Endodermal cell (in vitro differentiated cells): ENCODE data around the gene KCNMA1. TPM values are rescaled to one million over a fixed set of nuclear protein-coding genes. Genes with fewer than 3 reads are reported as not detected.

ENCODE experiments used
- DNase-seq: peaks from one replicate; pipeline ENCODE4 v3.0.0-alpha.2; 2017
- H3K27ac ChIP-seq: 2 replicates; pipeline ENCODE4 v1.5.1; 2013; ENCODE audit warnings: mild to moderate bottlenecking, low read depth, low read length, moderate library complexity
- H3K27me3 ChIP-seq: 2 replicates; pipeline ENCODE4 v1.6.1; 2013; ENCODE audit warnings: mild to moderate bottlenecking, low read length, moderate library complexity; ENCODE audit not compliant: insufficient read depth, control insufficient read depth, poor library complexity, severe bottlenecking
- H3K36me3 ChIP-seq: 2 replicates; pipeline ENCODE4 v1.7.0; 2013; ENCODE audit warnings: mild to moderate bottlenecking, low read length, moderate library complexity; ENCODE audit not compliant: control insufficient read depth, insufficient read depth
- H3K4me1 ChIP-seq: one replicate; pipeline ENCODE4 v1.7.0; 2013; ENCODE audit warnings: low read length; ENCODE audit not compliant: control insufficient read depth, insufficient read depth
- H3K4me3 ChIP-seq: 2 replicates; pipeline ENCODE4 v1.5.1; 2013; ENCODE audit warnings: mild to moderate bottlenecking, low read length, moderate library complexity
- H3K9ac ChIP-seq: 2 replicates; pipeline ENCODE4 v1.6.1; 2013; ENCODE audit warnings: mild to moderate bottlenecking, low read length, moderate library complexity; ENCODE audit not compliant: poor library complexity, severe bottlenecking; ENCODE audit errors: extremely low read depth
- H3K9me3 ChIP-seq: 2 replicates; pipeline ENCODE4 v1.6.1; 2013; ENCODE audit warnings: mild to moderate bottlenecking, low read length, moderate library complexity; ENCODE audit not compliant: control insufficient read depth
- H3K27ac Mint-ChIP-seq: 2 replicates; pipeline ENCODE4 v1.8.0; 2020; ENCODE audit warnings: mixed read lengths
- H3K27me3 Mint-ChIP-seq: 2 replicates; pipeline ENCODE4 v1.8.0; 2021; ENCODE audit warnings: mild to moderate bottlenecking, mixed read lengths; ENCODE audit not compliant: insufficient read depth
- H3K36me3 Mint-ChIP-seq: 2 replicates; pipeline ENCODE4 v1.8.0; 2020; ENCODE audit warnings: low read depth, mixed read lengths
- H3K4me1 Mint-ChIP-seq: 2 replicates; pipeline ENCODE4 v1.8.0; 2020; ENCODE audit warnings: mixed read lengths
- H3K4me3 Mint-ChIP-seq: 2 replicates; pipeline ENCODE4 v1.8.0; 2020; ENCODE audit warnings: mild to moderate bottlenecking, moderate library complexity, mixed read lengths
- H3K9me3 Mint-ChIP-seq: 2 replicates; pipeline ENCODE4 v1.8.0; 2020; ENCODE audit warnings: mild to moderate bottlenecking, mixed read lengths
- CTCF ChIP-seq: fragments of 200-600 bp; sonication (generic); conservative IDR thresholded peaks from 2 replicates; pipeline ENCODE4 v1.5.0; 2021; ENCODE audit warnings: antibody characterized with exemption, mild to moderate bottlenecking
- WGBS, 2 experiments: methylation state at CpG; one replicate each; pipeline versions ENCODE4 v1.1.5 to v1.1.7; 2013; ENCODE audit warnings: missing lambda C conversion rate in 2 of 2, mixed read lengths in 1 of 2; ENCODE audit not compliant: insufficient coverage in 1 of 2, insufficient read length in 1 of 2; 5-methylcytosine and 5-hydroxymethylcytosine counted together
- total RNA-seq, 2 donors: library from RNA; stranded (reverse); fragmentation: NEBNext Ultra II Directional in 1 of 2; extraction: Animal tissue kit (Norgen Biotek cat#: 25700) in 1 of 2; gene quantifications; 2 replicates in 1 of 2; 3 replicates in 1 of 2; pipeline ENCODE4 v1.2.1, GENCODE V29; 2021

The KCNMA1 gene
- total RNA-seq, 2 donors from 2014 or later = 0.55 to 1.3 TPM

- 86% methylated on average over 4 of the region's 4 CpGs; no CpG with 5 or more reads in 1 of the 2 experiments for WGBS, 2 experiments
Measured at GRCh38 chr10:77068272-77068671, 569.3 kb downstream of the KCNMA1 start.

GRCh38 chr10:77062381-77062780 lies 575.2 kb downstream of the KCNMA1 start:
- Histone ChIP-seq H3K9ac (no peak overlapping the region), H3K4me1 (no peaks in the 10 kb centered on the region), H3K27ac (no peak overlapping the region), H3K4me3 (no peak overlapping the region), H3K36me3 (no peaks in the 10 kb centered on the region), H3K9me3 (no peaks in the 10 kb centered on the region), H3K27me3 (no peaks in the 10 kb centered on the region)
- Mint-ChIP-seq H3K27me3 (peaks cover 2% of the 10 kb centered on the region), H3K4me1 (no peaks in the 10 kb centered on the region), H3K27ac (no peak overlapping the region), H3K36me3 (no peaks in the 10 kb centered on the region), H3K9me3 (no peaks in the 10 kb centered on the region), H3K4me3 (no peak overlapping the region)
- no peak for TF ChIP-seq CTCF
- WGBS, 2 experiments = 95% methylated on average over 2 to 3 of the region's 3 CpGs
- DNase-seq = no peak

More at GRCh38 chr10:77068272-77068671, 569.3 kb downstream of the KCNMA1 start:
- no peak overlapping the region for H3K27ac ChIP-seq
- H3K9me3 ChIP-seq = no peaks in the 10 kb centered on the region
- no peak overlapping the region for H3K4me3 ChIP-seq
- Mint-ChIP-seq H3K4me3 (no peak overlapping the region), H3K9me3 (no peaks in the 10 kb centered on the region), H3K36me3 (no peaks in the 10 kb centered on the region), H3K27me3 (no peaks in the 10 kb centered on the region), H3K4me1 (no peaks in the 10 kb centered on the region), H3K27ac (no peak overlapping the region)
- TF ChIP-seq CTCF = no peak
- H3K27me3 ChIP-seq = no peaks in the 10 kb centered on the region
- H3K4me1 ChIP-seq = no peaks in the 10 kb centered on the region
- no peaks in the 10 kb centered on the region for H3K36me3 ChIP-seq
- no peak for DNase-seq
- H3K9ac ChIP-seq = no peak overlapping the region

GRCh38 chr10:77060913-77061312 lies 576.7 kb downstream of the KCNMA1 start:
- H3K4me3 Mint-ChIP-seq = no peak overlapping the region
- peaks cover 2% of the 10 kb centered on the region for H3K27me3 Mint-ChIP-seq
- H3K36me3 Mint-ChIP-seq = no peaks in the 10 kb centered on the region
- H3K36me3 ChIP-seq = no peaks in the 10 kb centered on the region
- H3K27ac ChIP-seq = no peak overlapping the region
- no peaks in the 10 kb centered on the region for H3K9me3 Mint-ChIP-seq
- no peak for DNase-seq
- no peaks in the 10 kb centered on the region for H3K4me1 Mint-ChIP-seq
- H3K4me3 ChIP-seq = no peak overlapping the region
- H3K9ac ChIP-seq = no peak overlapping the region
- WGBS, 2 experiments = 83% methylated on average over 2 of the region's 2 CpGs; no CpG with 5 or more reads in 1 of the 2 experiments
- no peaks in the 10 kb centered on the region for H3K4me1 ChIP-seq
- no peaks in the 10 kb centered on the region for H3K9me3 ChIP-seq
- no peak overlapping the region for H3K27ac Mint-ChIP-seq
- TF ChIP-seq CTCF = no peak
- no peaks in the 10 kb centered on the region for H3K27me3 ChIP-seq
